Frontal cortex (tissue), 4 donors: ENCODE data around the gene USP7. TPM values are rescaled to one million over a fixed set of nuclear protein-coding genes. Genes with fewer than 3 reads are reported as not detected.

ENCODE experiments used
- DNase-seq, 2 donors: peaks; one replicate each; pipeline ENCODE4 v3.0.0; 2012; ENCODE audit warnings: low spot score in 2 of 2
- FAIRE-seq: peaks from 2 replicates; lab custom pipeline; 2012; peaks lifted over from hg19 to GRCh38; lab: Jason Lieb, UNC
- total RNA-seq: library from RNA; depleted of rRNA; stranded (reverse); fragments of >200 nt; gene quantifications from one replicate; pipeline ENCODE4 v1.2.3, GENCODE V29; 2014
- donor health status: control.
- donor health status: control.
- donor health status: control.

Gene USP7
- total RNA-seq, 1 donor from 2014 or later, result 79.5 TPM

DNA sequence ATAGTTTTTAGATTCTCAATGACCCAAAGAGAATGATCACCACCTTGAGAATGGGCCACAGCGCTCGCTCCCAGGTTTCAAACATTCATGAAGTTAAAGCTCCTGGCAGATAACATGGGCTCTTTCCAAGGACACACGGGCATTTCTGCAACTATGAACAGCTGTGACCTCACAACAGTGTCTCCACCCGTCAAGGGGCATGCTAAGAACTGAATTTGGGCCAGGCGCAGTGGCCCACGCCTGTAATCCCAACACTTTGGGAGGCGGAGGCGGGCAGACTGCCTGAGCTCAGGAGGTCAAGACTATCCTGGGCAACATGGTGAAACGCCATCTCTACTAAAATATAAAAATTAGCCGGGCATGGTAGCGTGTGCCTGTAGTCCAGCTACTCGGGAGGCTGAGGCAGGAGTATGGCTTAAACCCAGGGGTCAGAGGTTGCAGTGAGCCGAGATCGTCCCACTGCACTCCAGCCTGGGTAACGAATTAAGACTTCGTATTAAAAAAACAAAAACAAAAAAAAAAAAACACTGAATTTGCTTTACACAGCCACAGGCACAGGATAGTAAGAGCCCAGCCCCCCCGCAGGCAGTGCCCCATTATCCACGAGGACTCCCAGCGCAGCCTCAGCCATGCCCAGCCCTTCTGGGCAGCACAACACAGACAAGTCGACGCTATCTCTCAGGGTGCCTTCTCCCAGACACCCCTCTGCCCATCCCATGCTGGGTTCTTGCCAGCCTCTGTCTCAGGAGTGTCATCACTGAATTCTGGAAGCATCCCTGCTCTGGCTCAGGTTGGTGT is 7.2 kb downstream of the USP7 start:
- no peak for FAIRE-seq

GRCh38 chr16:8955828-8956227 is 7.9 kb downstream of the USP7 start:
- no peak for FAIRE-seq
- DNase-seq, result no peak

More for the DNA sequence above, 7.2 kb downstream of the USP7 start:
- no peak for DNase-seq

- no peak for DNase-seq
- no peak for FAIRE-seq
Measured at GRCh38 chr16:8953064-8953463, 10.6 kb downstream of the USP7 start.

GRCh38 chr16:8952281-8952751 is 11.4 kb downstream of the USP7 start:
- DNase-seq (no peak), FAIRE-seq (no peak)

- FAIRE-seq (no peak), DNase-seq (no peak)
Measured at GRCh38 chr16:8951447-8952280, 12.0 kb downstream of the USP7 start.

- DNase-seq (no peak), FAIRE-seq (no peak)
Measured at GRCh38 chr16:8950580-8951077, 13.1 kb downstream of the USP7 start.

GRCh38 chr16:8949536-8950418 is 13.9 kb downstream of the USP7 start:
- FAIRE-seq (no peak), DNase-seq (no peak)

DNA sequence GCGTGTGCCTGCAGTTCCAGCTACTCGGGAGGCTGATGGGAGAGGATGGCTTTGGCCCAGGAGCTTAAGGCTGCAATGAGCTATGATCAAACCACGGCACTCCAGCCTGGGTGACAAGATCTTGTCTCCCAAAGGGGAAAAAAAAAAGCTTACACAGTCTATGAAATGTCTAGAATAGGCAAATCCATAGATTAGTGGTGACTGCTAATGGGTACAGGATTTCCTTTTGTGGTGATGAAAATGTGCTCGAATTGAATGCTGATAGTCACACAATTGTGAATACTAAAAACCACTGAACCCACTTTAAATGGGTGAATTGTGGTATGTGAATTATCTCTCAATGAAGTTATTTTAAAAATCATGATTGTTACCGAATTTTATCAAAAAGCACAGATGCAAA is 14.9 kb downstream of the USP7 start:
- FAIRE-seq, result no peak
- no peak for DNase-seq

- FAIRE-seq (no peak), DNase-seq (no peak)
Measured at GRCh38 chr16:8948069-8948593, 15.6 kb downstream of the USP7 start.

GRCh38 chr16:8946544-8946943 is 17.2 kb downstream of the USP7 start:
- FAIRE-seq (no peak), DNase-seq (no peak)

GRCh38 chr16:8945626-8946296 is 17.9 kb downstream of the USP7 start:
- DNase-seq, result no peak
- FAIRE-seq, result no peak

GRCh38 chr16:8943966-8944759 is 19.5 kb downstream of the USP7 start:
- FAIRE-seq, result no peak
- DNase-seq, result no peak

- DNase-seq, result no peak
- FAIRE-seq, result no peak
Measured at GRCh38 chr16:8943001-8943763, 20.5 kb downstream of the USP7 start.

- no peak for DNase-seq
- no peak for FAIRE-seq
Measured at GRCh38 chr16:8941718-8942344, 21.9 kb downstream of the USP7 start.

DNA sequence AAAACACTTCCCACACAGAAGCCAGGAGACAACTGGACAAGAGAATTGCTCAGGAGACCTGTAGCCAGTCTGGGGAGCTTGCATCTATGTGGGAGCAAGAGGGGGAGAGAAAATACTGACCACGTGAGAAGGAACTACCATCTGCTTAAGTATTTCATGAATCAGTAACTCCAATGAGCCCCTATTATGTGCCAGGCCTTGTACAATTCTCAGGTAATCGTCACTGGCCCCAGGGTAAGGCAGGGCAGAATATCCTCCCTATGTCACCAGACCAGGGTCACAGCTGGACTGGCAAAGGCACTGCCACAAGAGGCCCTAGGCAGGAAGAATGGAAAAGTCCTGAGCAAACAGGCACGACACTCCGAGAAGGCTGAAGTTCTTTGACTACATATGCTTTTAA is 25.9 kb downstream of the USP7 start:
- DNase-seq, result no peak
- FAIRE-seq, result no peak

DNA sequence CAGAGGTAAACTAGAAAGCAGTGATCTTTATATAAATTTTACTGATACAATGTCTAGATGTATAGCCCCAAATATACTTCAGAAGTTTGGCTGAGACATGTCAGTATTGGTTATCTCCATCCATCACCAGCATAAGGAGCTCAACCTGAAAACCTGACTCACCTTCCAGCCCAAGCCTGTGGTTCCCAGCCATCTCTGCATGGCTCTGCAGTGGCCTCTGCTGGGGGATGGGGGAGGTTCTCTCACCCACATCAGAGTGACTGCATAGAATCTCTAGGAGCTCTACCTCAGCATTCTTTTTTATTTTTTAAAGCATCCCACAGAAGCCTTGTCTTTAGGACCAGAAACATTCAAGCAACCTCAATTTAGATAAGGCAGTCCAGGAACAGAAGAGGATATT is 27.3 kb downstream of the USP7 start:
- no peak for DNase-seq
- FAIRE-seq, result no peak

DNA sequence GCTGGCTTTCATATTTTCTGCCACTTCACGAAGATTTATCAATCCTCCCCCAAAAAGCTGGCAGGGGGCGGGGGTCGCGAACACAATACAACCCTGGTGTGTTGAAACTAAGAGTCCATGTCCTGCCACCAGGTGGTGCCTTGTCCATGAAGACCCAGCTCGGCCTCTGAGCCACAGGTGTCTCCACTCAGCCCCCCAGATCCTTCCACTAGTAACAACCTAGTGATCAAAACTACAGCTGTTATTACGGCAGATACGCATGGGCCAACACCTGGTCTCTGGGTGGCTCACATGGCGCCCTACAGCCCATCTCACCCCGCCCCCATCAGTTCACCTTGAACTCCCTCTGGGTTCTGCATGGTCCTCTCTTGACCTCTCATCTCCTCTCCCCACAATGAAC is 27.7 kb downstream of the USP7 start:
- DNase-seq, result no peak
- FAIRE-seq, result no peak
